Tibial nerve (tissue), 3 donors: Measurements from ENCODE around the gene ANKRD44.

Experiments
- CTCF ChIP-seq, 5 experiments: fragments of 200-600 bp in 3 of 5; fragments of 450-650 bp in 2 of 5; sonication (generic) in 3 of 5; IDR thresholded peaks; one replicate each; pipeline ENCODE4 v1.5.1; 2016 to 2019; ENCODE audit warnings: antibody characterized with exemption in 5 of 5, mild to moderate bottlenecking in 3 of 5, moderate library complexity in 2 of 5
- POLR2A ChIP-seq, 2 donors: fragments of 450-650 bp; IDR thresholded peaks; one replicate each; pipeline ENCODE4 v1.6.1; 2017; ENCODE audit warnings: antibody characterized with exemption in 2 of 2, mild to moderate bottlenecking in 2 of 2, moderate library complexity in 2 of 2

- TF ChIP-seq POLR2A (IDR thresholded peaks at IDR 0.05) (no peak), CTCF (IDR thresholded peaks at IDR 0.05) (no peak)
These were observed 342.8 kb downstream of the ANKRD44 start for GRCh38 chr2:196967775-196968174.
